Fibroblast of mammary gland (primary cell): ENCODE measurements around the gene CPSF6.
A peak's percentile ranks its signal among the peaks of the same experiment; 100 is the strongest.
"Not testable (repeated sequence)": the region's sequence is repeated elsewhere in the genome, so short reads cannot be mapped to it uniquely, and the experiment has no call there.

Experiments
- DNase-seq: peaks from one replicate; pipeline ENCODE4 v3.0.0-alpha.2; 2010; ENCODE audit warnings: low read depth
- H3K4me3 ChIP-seq: 2 replicates; pipeline ENCODE4 v1.5.1; 2011; ENCODE audit warnings: low read depth, mild to moderate bottlenecking, low read length, moderate library complexity; ENCODE audit not compliant: control insufficient read depth
- TF ChIP-seq, protein P1 (sequence below): conservative IDR thresholded peaks from 2 replicates; pipeline ENCODE4 v1.5.1; 2011; ENCODE audit warnings: low read depth, low read length, inconsistent platforms; ENCODE audit not compliant: control insufficient read depth, insufficient read depth

Gene CPSF6

DNA sequence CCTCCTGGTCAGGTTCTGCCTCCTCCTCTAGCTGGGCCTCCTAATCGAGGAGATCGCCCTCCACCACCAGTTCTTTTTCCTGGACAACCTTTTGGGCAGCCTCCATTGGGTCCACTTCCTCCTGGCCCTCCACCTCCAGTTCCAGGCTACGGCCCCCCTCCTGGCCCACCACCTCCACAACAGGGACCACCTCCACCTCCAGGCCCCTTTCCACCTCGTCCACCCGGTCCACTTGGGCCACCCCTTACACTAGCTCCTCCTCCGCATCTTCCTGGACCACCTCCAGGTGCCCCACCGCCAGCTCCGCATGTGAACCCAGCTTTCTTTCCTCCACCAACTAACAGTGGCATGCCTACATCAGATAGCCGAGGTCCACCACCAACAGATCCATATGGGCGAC lies 19.3 kb downstream of the CPSF6 start:
- no peak overlapping the region for H3K4me3 ChIP-seq
- no peak for DNase-seq
- TF ChIP-seq, protein P1, sequence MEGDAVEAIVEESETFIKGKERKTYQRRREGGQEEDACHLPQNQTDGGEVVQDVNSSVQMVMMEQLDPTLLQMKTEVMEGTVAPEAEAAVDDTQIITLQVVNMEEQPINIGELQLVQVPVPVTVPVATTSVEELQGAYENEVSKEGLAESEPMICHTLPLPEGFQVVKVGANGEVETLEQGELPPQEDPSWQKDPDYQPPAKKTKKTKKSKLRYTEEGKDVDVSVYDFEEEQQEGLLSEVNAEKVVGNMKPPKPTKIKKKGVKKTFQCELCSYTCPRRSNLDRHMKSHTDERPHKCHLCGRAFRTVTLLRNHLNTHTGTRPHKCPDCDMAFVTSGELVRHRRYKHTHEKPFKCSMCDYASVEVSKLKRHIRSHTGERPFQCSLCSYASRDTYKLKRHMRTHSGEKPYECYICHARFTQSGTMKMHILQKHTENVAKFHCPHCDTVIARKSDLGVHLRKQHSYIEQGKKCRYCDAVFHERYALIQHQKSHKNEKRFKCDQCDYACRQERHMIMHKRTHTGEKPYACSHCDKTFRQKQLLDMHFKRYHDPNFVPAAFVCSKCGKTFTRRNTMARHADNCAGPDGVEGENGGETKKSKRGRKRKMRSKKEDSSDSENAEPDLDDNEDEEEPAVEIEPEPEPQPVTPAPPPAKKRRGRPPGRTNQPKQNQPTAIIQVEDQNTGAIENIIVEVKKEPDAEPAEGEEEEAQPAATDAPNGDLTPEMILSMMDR: no peak

GRCh38 chr12:69262264-69262974 lies 23.1 kb downstream of the CPSF6 start:
- DNase-seq: no peak
- TF ChIP-seq, protein P1: no peak
- H3K4me3 ChIP-seq: no peak overlapping the region

DNA sequence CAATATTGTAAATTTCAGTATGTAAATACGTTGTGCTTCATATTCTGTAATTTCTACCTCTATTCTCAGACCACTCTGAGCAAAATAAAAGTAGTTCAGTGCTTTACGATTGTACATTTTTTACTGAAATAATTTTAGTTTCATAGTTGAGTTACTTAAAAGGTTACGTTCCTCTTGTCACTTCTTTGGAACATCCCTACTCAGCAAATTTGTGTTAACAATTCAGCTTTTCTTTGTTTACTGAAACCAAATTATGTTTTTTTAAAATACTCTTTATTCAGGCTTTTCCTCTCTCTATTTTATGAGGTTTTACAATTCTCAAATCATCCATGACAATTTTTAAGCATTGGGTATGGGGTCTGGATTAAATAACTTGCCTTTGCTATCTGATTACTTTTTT lies 25.8 kb downstream of the CPSF6 start:
- DNase-seq: no peak
- H3K4me3 ChIP-seq: no peak overlapping the region
- TF ChIP-seq, protein P1: no peak

DNA sequence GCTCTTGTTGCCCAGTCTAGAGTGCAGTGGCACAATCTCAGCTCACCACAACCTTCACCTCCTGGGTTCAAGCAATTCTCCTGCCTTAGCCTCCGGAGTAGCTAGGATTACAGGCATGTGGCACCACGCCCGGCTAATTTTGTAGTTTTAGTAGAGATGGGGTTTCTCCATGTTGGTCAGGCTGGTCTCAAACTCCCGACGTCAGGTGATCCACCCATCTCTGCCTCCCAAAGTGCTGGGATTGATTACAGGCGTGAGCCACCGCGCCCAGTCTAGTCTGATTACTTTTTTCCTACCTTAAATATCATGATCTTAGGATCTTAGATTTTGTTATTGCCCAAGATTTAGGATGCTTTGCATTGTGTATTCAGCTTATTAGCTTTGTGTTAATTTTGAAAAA lies 26.3 kb downstream of the CPSF6 start:
- H3K4me3 ChIP-seq, DNase-seq: not testable (repeated sequence)

GRCh38 chr12:69266036-69266635 lies 26.8 kb downstream of the CPSF6 start:
- TF ChIP-seq, protein P1: no peak
- no peak overlapping the region for H3K4me3 ChIP-seq
- peak; percentile 77 for DNase-seq

- no peak overlapping the region for H3K4me3 ChIP-seq
- TF ChIP-seq, protein P1: no peak
- DNase-seq: no peak
Measured at GRCh38 chr12:69269736-69270135, 30.4 kb downstream of the CPSF6 start.

- TF ChIP-seq, protein P1: no peak
- H3K4me3 ChIP-seq: no peak overlapping the region
- DNase-seq: no peak
Measured at GRCh38 chr12:69272511-69272910, 33.1 kb downstream of the CPSF6 start.
